ENCODE data around the gene EBF3.

The EBF3 gene

DNA sequence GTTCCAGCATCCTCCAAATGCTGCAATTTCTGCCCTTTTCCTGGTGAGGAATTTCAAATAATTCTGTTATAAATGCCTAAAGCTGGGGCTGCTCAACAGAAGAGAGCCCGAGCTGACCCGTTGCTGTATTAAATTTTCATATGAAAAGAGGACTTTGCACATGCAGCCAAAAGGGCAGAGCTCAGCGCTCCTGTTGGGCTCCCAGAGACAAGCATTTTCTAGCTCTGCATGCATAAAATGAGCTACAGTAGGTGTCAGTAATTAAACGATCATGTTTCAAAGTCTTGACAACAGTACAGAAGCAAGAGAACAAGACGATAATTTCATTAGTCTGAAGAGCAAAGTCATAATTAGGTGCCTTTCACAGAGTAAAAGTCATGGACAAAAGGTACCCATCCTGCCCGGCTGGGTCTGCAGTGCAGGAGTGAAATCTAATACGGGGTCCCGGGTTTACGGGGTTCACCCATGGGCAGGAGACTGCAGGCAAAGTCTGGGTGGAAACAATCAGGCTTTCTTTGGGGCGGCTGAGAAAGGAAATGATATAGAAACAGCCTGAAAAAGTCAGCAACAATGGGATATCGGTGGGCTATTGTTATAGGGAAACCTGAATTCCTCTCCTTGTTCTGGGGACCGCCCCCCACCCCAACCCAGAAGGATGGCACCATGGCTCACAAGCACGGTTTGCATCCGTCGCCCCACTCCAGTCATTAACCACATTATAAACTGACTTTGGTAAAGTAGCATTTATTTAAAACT lies 66.0 kb downstream of the EBF3 start:
- TF ChIP-seq YY1 (IDR thresholded peaks at IDR 0.05; ENCODE audit: low read depth) (no peak), CEBPB (IDR thresholded peaks at IDR 0.05) (no peak), TAF1 (IDR thresholded peaks at IDR 0.05; ENCODE audit: low read depth) (no peak), FOXM1 (IDR thresholded peaks at IDR 0.05; ENCODE audit: borderline replicate concordance, low read depth) (no peak), NFIC (IDR thresholded peaks at IDR 0.05) (no peak), RAD21 (IDR thresholded peaks at IDR 0.05; ENCODE audit: low read depth) (no peak), TCF12 (IDR thresholded peaks at IDR 0.05; ENCODE audit: low read depth) (no peak), ZBTB7A (IDR thresholded peaks at IDR 0.05; ENCODE audit: low read depth) (no peak), EGR1 (IDR thresholded peaks at IDR 0.05) (no peak), TEAD4 (IDR thresholded peaks at IDR 0.05) (no peak), EP300 (IDR thresholded peaks at IDR 0.05; ENCODE audit: borderline replicate concordance) (no peak), CREB1 (IDR thresholded peaks at IDR 0.05; ENCODE audit: low read depth) (no peak)
- TF ChIP-seq, protein P1, sequence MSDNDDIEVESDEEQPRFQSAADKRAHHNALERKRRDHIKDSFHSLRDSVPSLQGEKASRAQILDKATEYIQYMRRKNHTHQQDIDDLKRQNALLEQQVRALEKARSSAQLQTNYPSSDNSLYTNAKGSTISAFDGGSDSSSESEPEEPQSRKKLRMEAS (IDR thresholded peaks at IDR 0.05) = no peak
- TF ChIP-seq, protein P2, sequence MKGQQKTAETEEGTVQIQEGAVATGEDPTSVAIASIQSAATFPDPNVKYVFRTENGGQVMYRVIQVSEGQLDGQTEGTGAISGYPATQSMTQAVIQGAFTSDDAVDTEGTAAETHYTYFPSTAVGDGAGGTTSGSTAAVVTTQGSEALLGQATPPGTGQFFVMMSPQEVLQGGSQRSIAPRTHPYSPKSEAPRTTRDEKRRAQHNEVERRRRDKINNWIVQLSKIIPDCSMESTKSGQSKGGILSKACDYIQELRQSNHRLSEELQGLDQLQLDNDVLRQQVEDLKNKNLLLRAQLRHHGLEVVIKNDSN (IDR thresholded peaks at IDR 0.05) = no peak
- TF ChIP-seq, protein P3, sequence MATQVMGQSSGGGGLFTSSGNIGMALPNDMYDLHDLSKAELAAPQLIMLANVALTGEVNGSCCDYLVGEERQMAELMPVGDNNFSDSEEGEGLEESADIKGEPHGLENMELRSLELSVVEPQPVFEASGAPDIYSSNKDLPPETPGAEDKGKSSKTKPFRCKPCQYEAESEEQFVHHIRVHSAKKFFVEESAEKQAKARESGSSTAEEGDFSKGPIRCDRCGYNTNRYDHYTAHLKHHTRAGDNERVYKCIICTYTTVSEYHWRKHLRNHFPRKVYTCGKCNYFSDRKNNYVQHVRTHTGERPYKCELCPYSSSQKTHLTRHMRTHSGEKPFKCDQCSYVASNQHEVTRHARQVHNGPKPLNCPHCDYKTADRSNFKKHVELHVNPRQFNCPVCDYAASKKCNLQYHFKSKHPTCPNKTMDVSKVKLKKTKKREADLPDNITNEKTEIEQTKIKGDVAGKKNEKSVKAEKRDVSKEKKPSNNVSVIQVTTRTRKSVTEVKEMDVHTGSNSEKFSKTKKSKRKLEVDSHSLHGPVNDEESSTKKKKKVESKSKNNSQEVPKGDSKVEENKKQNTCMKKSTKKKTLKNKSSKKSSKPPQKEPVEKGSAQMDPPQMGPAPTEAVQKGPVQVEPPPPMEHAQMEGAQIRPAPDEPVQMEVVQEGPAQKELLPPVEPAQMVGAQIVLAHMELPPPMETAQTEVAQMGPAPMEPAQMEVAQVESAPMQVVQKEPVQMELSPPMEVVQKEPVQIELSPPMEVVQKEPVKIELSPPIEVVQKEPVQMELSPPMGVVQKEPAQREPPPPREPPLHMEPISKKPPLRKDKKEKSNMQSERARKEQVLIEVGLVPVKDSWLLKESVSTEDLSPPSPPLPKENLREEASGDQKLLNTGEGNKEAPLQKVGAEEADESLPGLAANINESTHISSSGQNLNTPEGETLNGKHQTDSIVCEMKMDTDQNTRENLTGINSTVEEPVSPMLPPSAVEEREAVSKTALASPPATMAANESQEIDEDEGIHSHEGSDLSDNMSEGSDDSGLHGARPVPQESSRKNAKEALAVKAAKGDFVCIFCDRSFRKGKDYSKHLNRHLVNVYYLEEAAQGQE (IDR thresholded peaks at IDR 0.05; ENCODE audit: low read depth) = no peak

GRCh38 chr10:129896860-129897200 lies 67.2 kb downstream of the EBF3 start:
- TF ChIP-seq TCF12 (IDR thresholded peaks at IDR 0.05; ENCODE audit: low read depth) = no peak
- TF ChIP-seq, protein P1 (IDR thresholded peaks at IDR 0.05) = no peak
- no peak for TF ChIP-seq EGR1 (IDR thresholded peaks at IDR 0.05)

GRCh38 chr10:129896136-129896859 lies 67.8 kb downstream of the EBF3 start:
- TF ChIP-seq ZBTB7A (IDR thresholded peaks at IDR 0.05; ENCODE audit: low read depth) = no peak
- TF ChIP-seq FOXM1 (IDR thresholded peaks at IDR 0.05; ENCODE audit: borderline replicate concordance, low read depth) = no peak
- TF ChIP-seq, protein P1 (IDR thresholded peaks at IDR 0.05) = no peak
- no peak for TF ChIP-seq NFIC (IDR thresholded peaks at IDR 0.05)
- TF ChIP-seq CREB1 (IDR thresholded peaks at IDR 0.05; ENCODE audit: low read depth) = no peak
- TF ChIP-seq TCF12 (IDR thresholded peaks at IDR 0.05; ENCODE audit: low read depth) = no peak
- TF ChIP-seq EGR1 (IDR thresholded peaks at IDR 0.05) = no peak
- no peak for TF ChIP-seq YY1 (IDR thresholded peaks at IDR 0.05; ENCODE audit: low read depth)
- TF ChIP-seq, protein P3 (IDR thresholded peaks at IDR 0.05; ENCODE audit: low read depth) = no peak
- TF ChIP-seq EP300 (IDR thresholded peaks at IDR 0.05; ENCODE audit: borderline replicate concordance) = no peak
- TF ChIP-seq, protein P2 (IDR thresholded peaks at IDR 0.05) = no peak
- no peak for TF ChIP-seq TEAD4 (IDR thresholded peaks at IDR 0.05)

GRCh38 chr10:129895811-129896135 lies 68.3 kb downstream of the EBF3 start:
- no peak for TF ChIP-seq TCF12 (IDR thresholded peaks at IDR 0.05; ENCODE audit: low read depth)
- TF ChIP-seq EP300 (IDR thresholded peaks at IDR 0.05; ENCODE audit: borderline replicate concordance) = no peak
- no peak for TF ChIP-seq NFIC (IDR thresholded peaks at IDR 0.05)
- no peak for TF ChIP-seq CEBPB (IDR thresholded peaks at IDR 0.05)
- TF ChIP-seq FOXM1 (IDR thresholded peaks at IDR 0.05; ENCODE audit: borderline replicate concordance, low read depth) = no peak
- no peak for TF ChIP-seq TAF1 (IDR thresholded peaks at IDR 0.05; ENCODE audit: low read depth)
- TF ChIP-seq, protein P2 (IDR thresholded peaks at IDR 0.05) = no peak
- TF ChIP-seq CREB1 (IDR thresholded peaks at IDR 0.05; ENCODE audit: low read depth) = no peak
- TF ChIP-seq, protein P3 (IDR thresholded peaks at IDR 0.05; ENCODE audit: low read depth) = no peak
- no peak for TF ChIP-seq ZBTB7A (IDR thresholded peaks at IDR 0.05; ENCODE audit: low read depth)
- no peak for TF ChIP-seq RAD21 (IDR thresholded peaks at IDR 0.05; ENCODE audit: low read depth)

All from Ishikawa (cell line).